Heart right ventricle (tissue), 16 donors: ENCODE data around the gene RYR1. TPM values are rescaled to one million over a fixed set of nuclear protein-coding genes. Genes with fewer than 3 reads are reported as not detected.

ENCODE experiments used
- ATAC-seq, 8 donors: fragments of 200-7000 bp; cut with Tn5 transposase; one replicate each; pipeline ENCODE4 v1.9.1; 2020; ENCODE audit warnings: mild to moderate bottlenecking in 8 of 8, moderate library complexity in 8 of 8, moderate number of reproducible peaks in 1 of 8
- DNase-seq, 2 donors: peaks; one replicate each; pipeline ENCODE4 v3.0.0-alpha.2; 2020
- H3K27ac ChIP-seq, 10 donors: fragments of 200-600 bp; sonication (generic) in 2 of 10; one replicate each; pipeline versions ENCODE4 v1.5.0 to v1.8.0; 2020 to 2022; ENCODE audit warnings: mild to moderate bottlenecking in 3 of 10
- H3K27me3 ChIP-seq, 7 donors: fragments of 200-600 bp; one replicate each; pipeline ENCODE4 v1.8.0; 2021 to 2022; ENCODE audit warnings: mild to moderate bottlenecking in 2 of 7
- H3K36me3 ChIP-seq, 9 donors: fragments of 200-600 bp; sonication (generic) in 1 of 9; one replicate each; pipeline versions ENCODE4 v1.5.0 to v1.8.0; 2020 to 2022; ENCODE audit warnings: mild to moderate bottlenecking in 2 of 9
- H3K4me1 ChIP-seq, 9 donors: fragments of 200-600 bp; sonication (generic) in 1 of 9; one replicate each; pipeline versions ENCODE4 v1.5.0 to v1.8.0; 2020 to 2022; ENCODE audit warnings: mild to moderate bottlenecking in 4 of 9
- H3K4me3 ChIP-seq, 10 donors: fragments of 200-600 bp; sonication (generic) in 2 of 10; one replicate each; pipeline versions ENCODE4 v1.5.0 to v1.8.0; 2020 to 2022; ENCODE audit warnings: mild to moderate bottlenecking in 7 of 10, moderate library complexity in 2 of 10
- H3K9me3 ChIP-seq, 11 donors: fragments of 200-600 bp in 10 of 11; sonication (generic) in 2 of 11; one replicate each; pipeline versions ENCODE4 v1.5.0 to v1.8.0; 2013 to 2022; ENCODE audit warnings: mild to moderate bottlenecking in 2 of 11, control low read depth in 1 of 11, moderate library complexity in 1 of 11
- CTCF ChIP-seq, 9 donors: fragments of 200-600 bp; sonication (generic) in 2 of 9; IDR thresholded peaks; one replicate each; pipeline versions ENCODE4 v1.5.0 to v1.8.0; 2021 to 2022; ENCODE audit warnings: antibody characterized with exemption in 9 of 9, mild to moderate bottlenecking in 5 of 9, moderate library complexity in 1 of 9
- WGBS, 2 donors: extraction: QIAGEN DNeasy Blood & Tissue Kit; methylation state at CpG; one replicate each; pipeline ENCODE4 v1.1.7; 2013; ENCODE audit warnings: inconsistent platforms in 1 of 2; 5-methylcytosine and 5-hydroxymethylcytosine counted together
- intact Hi-C, 10 donors: fragments of 100-400 bp; cut with DNase I; formaldehyde crosslinking; loops; one replicate each; pipeline versions ENCODE4 v1.11.1 to v1.14.2; 2022
- polyA plus RNA-seq, 2 donors: library from polyadenylated mRNA; stranded (reverse); fragments of 200-250 nt; gene quantifications; one replicate each; pipeline ENCODE4 v1.2.3, GENCODE V29; 2013
- total RNA-seq, 10 donors: library from RNA; stranded (reverse); fragmentation: NEBNext Ultra II Directional in 3 of 10; extraction: Animal tissue kit (Norgen Biotek cat#: 25700) in 3 of 10; gene quantifications; one replicate each; pipeline versions ENCODE4 v1.2.1 to v1.2.4, GENCODE V29; 2021 to 2023
- donor health status: Arrhythmogenic right ventricular cardiomyopathy.
- donor health status: ischemic (EF 13 %, LVEDD 7.1; RV severe dilation, severe dysfunction).
- donor health status: healthy with polysubstance abuse.
- donor health status: DM: no; HTN: yes; CAD: no.
- donor health status: DM: no; HTN: no; CAD: no.
- donor health status: ischemic (EF 25% LVEDD 6.9; RV normal size, moderate dysfunction).
- donor health status: ischemic (EF 25% LVEDD 5.7; RV mildly dilated, moderate dysfunction).
- donor health status: healthy.
- donor health status: DM: yes; HTN: yes; CAD: no.
- donor health status: Ischemic cardiomyopathy.
- donor health status: ischemic (EF 35%, LVEDD 5.7; RV mildly dilated, moderate dysfunction).
- donor health status: nonischemic (EF 11% LVEDD 7.7; RV severe dilation, severe dysfunction).
- donor health status: DM: yes; HTN: yes; CAD: no.
- donor health status: PGD.
- donor health status: ischemic (EF 29% LVEDD 5.4; RV normal size, mild dysfunction).
- donor health status: nonischemic (EF 23%, LVEDD 6.1; RV moderate dilation, normal function).

Gene RYR1
- total and polyA plus RNA-seq, 12 donors = 0.20 to 1.7 (median 0.74) TPM

GRCh38 chr19:38513762-38514167 lies 80.3 kb downstream of the RYR1 start:
- Histone ChIP-seq H3K4me3 (no peak overlapping the region), H3K9me3 (no peaks in the 10 kb centered on the region), H3K27me3 (peaks cover 0 to 40% (median 6%) of the 10 kb centered on the region in 7 donors), H3K4me1 (peaks cover 0 to 7% (median 0%) of the 10 kb centered on the region in 9 donors), H3K27ac (no peak overlapping the region), H3K36me3 (no peaks in the 10 kb centered on the region)
- 79 to 83% methylated on average over 3 of the region's 3 CpGs for WGBS, 2 donors
- no peak for DNase-seq
- no peak for TF ChIP-seq CTCF (IDR thresholded peaks at IDR 0.05)
- no peak for ATAC-seq
- intact Hi-C loops = loop anchor here in 6 of 10 donors (10.0 kb wide), 4 partner anchors 109 to 441 kb away; partner anchors contain the start of genes FAM98C (in 5 of the 6), MRPS12 (in 1 of the 6) and SARS2 (in 1 of the 6)

DNA sequence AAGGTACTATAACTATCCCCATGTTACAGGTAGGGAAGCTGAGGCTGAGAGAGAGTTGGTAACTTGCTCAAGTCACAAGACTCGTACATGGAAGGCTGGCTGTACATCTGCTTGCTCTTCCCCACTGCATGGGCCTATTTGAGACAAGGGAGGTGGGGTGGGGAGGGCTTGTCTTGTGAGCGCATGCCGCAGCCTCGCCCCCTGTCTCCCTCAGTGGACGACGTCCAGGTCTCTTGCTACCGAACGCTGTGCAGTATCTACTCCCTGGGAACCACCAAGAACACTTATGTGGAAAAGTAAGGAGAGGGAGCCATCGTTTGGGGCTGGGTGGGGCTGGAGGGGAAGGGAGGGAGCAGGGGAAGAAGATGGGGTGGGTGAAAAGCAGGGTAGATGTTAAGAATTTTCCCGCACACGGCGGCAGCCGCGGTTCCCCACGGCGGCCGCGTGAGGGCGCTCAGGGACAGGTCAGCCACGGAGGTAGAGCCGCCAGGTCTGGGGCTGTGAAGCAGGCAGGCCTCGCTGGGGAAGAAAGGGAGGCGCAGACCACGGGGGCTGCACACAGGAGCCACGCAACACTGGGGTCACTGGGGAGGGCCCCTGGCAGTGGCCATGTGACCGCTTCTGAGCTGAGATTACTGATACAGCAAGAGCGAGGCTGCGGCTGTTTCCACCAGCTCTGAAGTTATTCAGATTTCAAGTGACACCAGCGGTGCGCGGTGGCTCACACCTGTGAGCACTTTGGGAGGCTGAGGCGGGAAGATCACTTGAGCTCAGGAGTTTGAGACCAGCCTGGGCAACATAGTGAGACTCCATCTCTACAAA lies 81.5 kb downstream of the RYR1 start:
- H3K27ac ChIP-seq = no peak overlapping the region
- H3K4me1 ChIP-seq = peaks cover 0 to 7% (median 0%) of the 10 kb centered on the region in 9 donors
- peak; percentile 32 to 67 for DNase-seq
- WGBS, 2 donors = 21 to 26% methylated on average over 32 of the region's 32 CpGs
- ATAC-seq = peak in 7 of 8 donors; percentile 73 to 85 (median 79)
- intact Hi-C loops = loop anchor here in 6 of 10 donors (10.0 kb wide), 4 partner anchors 110 to 440 kb away; partner anchors contain the start of genes FAM98C (in 5 of the 6), MRPS12 (in 1 of the 6) and SARS2 (in 1 of the 6)
- TF ChIP-seq CTCF (IDR thresholded peaks at IDR 0.05) = peak; percentile 61 to 90 (median 85)
- H3K27me3 ChIP-seq = peaks cover 0 to 34% (median 6%) of the 10 kb centered on the region in 7 donors
- no peaks in the 10 kb centered on the region for H3K9me3 ChIP-seq
- H3K36me3 ChIP-seq = no peaks in the 10 kb centered on the region
- H3K4me3 ChIP-seq = peak overlapping the region in 1 of 10 donors; percentile 18

DNA sequence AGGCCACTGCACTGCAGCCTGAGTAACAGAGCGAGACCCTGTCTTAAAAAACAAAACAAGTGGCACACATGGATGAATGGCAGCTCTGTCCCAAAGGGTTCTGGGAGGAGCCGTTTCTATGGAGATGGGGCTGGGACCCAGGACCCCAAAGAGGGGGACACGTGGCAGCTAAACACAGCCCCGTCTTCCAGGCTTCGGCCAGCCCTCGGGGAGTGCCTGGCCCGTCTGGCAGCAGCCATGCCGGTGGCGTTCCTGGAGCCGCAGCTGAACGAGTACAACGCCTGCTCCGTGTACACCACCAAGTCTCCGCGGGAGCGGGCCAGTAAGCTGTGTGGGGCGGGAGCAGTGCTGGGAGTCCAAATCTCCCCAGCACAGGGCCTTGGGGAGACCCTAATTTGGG lies 82.4 kb downstream of the RYR1 start:
- Histone ChIP-seq H3K9me3 (no peaks in the 10 kb centered on the region), H3K27me3 (peaks cover 0 to 25% (median 0%) of the 10 kb centered on the region in 7 donors), H3K36me3 (no peaks in the 10 kb centered on the region), H3K27ac (no peak overlapping the region), H3K4me1 (peaks cover 0 to 7% (median 0%) of the 10 kb centered on the region in 9 donors), H3K4me3 (no peak overlapping the region)
- intact Hi-C loops = loop anchor here in 6 of 10 donors (10.0 kb wide), 4 partner anchors 111 to 439 kb away; partner anchors contain the start of genes FAM98C (in 5 of the 6), MRPS12 (in 1 of the 6) and SARS2 (in 1 of the 6)
- TF ChIP-seq CTCF (IDR thresholded peaks at IDR 0.05) = no peak
- DNase-seq (no peak), ATAC-seq (no peak)
- 84 to 90% methylated on average over 17 of the region's 17 CpGs for WGBS, 2 donors

GRCh38 chr19:38516802-38517201 lies 83.3 kb downstream of the RYR1 start:
- H3K9me3 ChIP-seq = no peaks in the 10 kb centered on the region
- DNase-seq = no peak
- ATAC-seq = no peak
- no peak overlapping the region for H3K27ac ChIP-seq
- intact Hi-C loops = loop anchor here in 6 of 10 donors (10.0 kb wide), 4 partner anchors 112 to 438 kb away; partner anchors contain the start of genes FAM98C (in 5 of the 6), MRPS12 (in 1 of the 6) and SARS2 (in 1 of the 6)
- H3K27me3 ChIP-seq = peaks cover 0 to 19% (median 0%) of the 10 kb centered on the region in 7 donors
- peaks cover 0 to 7% (median 0%) of the 10 kb centered on the region in 9 donors for H3K4me1 ChIP-seq
- 74 to 77% methylated on average over 6 of the region's 6 CpGs for WGBS, 2 donors
- TF ChIP-seq CTCF (IDR thresholded peaks at IDR 0.05) = no peak
- H3K4me3 ChIP-seq = no peak overlapping the region
- no peaks in the 10 kb centered on the region for H3K36me3 ChIP-seq
